ENCODE measurements around the gene ROBO1.
"Not testable (repeated sequence)": the region's sequence is repeated elsewhere in the genome, so short reads cannot be mapped to it uniquely, and the experiment has no call there.

ROBO1 gene

DNA sequence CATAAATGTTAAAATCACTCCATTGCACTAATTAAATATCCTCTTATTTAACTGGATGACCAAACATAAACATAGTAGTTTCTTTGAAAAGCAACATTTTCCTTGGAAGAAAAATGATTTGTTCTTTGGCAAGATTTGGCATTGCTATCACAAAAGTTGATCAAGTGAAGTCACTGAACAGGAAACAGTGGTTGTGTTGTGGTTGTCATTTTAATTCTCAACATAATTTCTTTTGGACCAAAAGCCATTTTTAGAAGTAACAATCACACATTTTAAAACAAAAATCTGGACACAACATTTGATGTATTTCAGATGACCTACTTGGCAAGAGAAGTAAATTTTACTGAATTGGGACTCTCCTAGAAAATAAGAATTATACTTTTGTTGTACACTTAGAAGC lies 872.3 kb downstream of the ROBO1 start:
- no peak for DNase-seq

DNA sequence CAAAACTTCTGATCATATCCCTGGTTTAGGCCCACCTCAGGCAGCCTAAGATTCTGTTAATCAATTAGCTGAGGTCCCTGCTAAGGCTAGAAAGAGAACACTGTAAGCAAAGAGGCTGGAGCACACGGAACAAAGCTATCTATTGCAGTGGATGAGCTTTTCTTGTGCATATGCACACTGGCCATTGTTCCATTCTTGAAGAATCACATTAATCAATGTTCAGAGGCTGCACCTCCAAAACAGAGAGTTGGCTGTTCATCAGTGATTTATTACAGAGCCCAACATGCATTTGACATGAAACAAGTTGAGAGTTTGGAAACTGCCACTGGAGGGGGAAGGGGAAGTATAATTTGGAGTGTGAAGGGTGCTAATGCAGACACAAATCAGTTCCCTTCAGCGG lies 873.0 kb downstream of the ROBO1 start:
- DNase-seq, result no peak

DNA sequence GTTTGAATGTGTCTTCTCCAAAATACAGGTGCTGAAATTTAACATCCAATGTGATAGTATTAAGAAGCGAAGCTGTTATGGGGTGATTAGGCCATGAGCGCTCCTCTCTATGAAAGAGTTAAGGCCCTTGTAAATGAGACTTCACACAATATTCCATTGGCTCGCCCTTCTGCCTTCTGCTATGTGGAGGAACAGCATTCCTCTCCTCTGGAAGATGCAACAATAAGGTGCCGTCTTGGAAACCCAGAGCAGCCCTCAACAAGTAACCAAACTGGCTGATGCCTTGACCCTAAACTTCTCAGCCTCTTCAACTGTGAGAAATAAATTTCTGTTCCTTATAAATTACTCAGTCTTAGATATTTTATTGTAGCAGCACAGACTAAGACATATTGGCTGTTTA lies 874.6 kb downstream of the ROBO1 start:
- DNase-seq, result no peak

DNA sequence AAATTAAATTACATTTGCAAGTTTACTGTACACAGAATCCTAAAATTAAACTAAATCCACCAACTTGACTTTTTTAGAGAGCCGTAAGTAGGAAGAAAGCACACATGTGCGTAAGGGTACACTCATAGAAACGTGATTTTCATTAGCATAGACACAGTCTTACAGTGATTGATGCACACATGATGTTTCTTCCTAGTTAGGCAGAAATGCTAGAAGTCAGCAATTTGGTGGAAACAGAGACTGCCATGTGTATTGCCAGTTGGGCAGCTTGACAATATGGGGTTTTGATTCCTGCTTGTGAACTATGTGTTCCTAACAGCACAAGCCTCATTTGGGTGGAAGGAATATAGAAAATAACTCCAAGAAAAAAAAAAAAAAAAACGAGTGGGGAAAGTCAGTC lies 878.5 kb downstream of the ROBO1 start:
- no peak for DNase-seq

DNA sequence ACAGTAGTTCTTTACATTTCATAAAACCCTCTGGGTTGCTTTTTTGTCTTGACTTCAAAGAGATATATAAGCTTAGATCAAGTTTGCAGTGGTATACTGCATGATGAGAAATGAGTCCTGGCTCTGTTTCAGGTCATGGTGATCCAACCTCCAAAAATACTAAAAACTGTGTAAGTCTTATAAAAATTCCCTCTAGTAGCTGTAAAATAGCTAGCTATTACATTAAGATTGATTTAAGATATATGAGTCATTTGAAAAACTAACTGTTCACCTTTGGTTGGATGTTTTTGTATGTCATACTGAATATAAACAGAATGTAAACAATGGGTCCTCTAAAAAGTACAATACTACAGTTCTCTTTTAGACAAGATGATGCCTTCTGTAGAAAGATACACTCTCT lies 879.2 kb downstream of the ROBO1 start:
- no peak for DNase-seq

DNA sequence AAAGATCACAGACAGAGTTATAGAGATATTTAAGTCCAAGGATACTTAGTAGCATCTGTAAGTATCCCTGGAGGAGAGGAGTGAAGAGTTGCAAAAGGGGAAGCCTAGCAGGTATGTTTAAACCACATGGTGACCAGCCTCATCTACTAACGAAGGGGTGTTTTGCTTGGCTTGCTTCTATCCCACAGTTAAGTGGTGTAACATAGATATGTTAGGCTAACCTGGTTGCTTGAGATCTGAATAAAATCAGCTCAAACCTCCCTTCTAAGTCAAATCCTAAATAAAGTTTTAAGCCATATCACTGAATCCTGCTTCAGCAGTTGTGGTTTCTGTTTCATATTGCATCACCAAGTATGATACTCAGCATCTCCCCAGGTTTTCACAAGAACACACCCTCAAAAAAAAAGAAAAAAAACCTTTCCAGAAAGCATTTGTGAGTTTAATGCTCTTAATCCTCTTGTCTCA lies 880.2 kb downstream of the ROBO1 start:
- no peak for DNase-seq

DNA sequence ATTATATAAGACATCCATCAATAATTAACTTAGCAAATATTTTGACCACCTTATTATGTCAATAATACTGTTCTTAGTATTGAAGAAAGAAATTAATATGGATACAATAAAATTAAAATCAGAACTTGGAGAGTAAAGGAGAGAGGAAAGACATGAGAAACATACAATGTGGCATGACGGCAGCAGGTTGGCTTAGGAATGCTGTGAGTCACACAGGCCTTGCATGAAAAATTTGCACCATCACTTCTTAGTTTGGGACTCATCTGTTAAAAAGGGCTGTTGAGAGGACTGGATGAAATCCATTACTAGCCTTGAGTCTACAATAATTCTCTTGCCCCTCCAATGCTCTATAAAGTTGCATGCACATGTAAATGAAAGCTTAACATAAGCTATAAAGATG lies 880.8 kb downstream of the ROBO1 start:
- DNase-seq, result no peak

DNA sequence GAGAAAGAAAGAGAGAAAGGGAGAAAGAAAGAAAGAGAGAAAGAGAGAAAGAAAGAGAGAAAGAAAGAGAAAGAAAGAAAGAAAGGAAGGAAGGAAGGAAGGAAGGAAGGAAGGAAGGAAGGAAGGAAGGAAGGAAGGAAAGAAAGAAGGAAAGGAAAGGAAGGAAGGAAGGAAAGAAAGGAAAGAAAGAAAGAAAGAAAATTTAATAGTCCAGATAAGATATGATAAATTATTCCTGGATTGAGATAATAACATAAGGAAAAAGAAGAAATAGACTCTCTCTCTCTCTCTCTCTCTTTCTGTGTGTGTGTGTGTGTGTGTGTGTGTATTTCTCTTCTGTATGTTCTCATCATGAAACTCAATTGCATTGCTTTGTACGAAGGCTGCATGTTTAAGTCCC lies 883.2 kb downstream of the ROBO1 start:
- DNase-seq, result not testable (repeated sequence)

DNA sequence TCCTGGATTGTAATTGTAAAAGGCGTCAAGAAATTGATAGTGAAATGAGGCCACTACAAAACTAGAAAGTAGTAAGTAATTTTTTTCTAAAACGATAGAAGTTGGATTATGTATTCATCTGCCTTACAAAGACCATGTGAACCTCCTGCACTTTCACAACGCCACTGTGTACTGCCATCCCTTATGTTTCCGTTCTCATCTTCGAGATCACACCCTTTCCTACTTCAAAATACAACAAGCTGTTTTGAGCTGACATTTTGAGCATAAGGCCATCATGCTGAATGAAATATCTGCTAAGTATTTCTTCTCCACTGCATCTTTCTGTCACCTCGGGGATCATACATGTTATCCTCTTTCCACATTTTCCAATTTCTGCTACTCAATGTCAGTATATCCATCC lies 885.5 kb downstream of the ROBO1 start:
- DNase-seq, result no peak

DNA sequence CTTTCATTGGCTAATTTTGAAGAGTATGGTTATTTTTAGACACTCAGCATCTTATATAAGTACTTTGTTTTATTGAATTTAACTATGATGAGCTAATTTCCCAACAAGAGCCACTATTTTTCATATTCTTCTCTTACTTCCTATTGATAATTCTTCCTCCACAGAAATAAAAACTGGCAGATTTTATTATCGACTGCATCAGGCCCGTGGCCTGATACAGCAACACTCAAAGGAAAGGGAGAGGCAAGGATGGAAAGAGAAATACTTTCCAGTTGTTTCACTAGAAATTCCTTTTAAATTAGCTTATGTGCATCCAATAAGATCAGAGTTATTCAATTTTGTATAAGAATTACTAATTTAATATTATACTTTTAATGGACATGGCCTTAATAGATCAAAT lies 886.3 kb downstream of the ROBO1 start:
- no peak for DNase-seq

DNA sequence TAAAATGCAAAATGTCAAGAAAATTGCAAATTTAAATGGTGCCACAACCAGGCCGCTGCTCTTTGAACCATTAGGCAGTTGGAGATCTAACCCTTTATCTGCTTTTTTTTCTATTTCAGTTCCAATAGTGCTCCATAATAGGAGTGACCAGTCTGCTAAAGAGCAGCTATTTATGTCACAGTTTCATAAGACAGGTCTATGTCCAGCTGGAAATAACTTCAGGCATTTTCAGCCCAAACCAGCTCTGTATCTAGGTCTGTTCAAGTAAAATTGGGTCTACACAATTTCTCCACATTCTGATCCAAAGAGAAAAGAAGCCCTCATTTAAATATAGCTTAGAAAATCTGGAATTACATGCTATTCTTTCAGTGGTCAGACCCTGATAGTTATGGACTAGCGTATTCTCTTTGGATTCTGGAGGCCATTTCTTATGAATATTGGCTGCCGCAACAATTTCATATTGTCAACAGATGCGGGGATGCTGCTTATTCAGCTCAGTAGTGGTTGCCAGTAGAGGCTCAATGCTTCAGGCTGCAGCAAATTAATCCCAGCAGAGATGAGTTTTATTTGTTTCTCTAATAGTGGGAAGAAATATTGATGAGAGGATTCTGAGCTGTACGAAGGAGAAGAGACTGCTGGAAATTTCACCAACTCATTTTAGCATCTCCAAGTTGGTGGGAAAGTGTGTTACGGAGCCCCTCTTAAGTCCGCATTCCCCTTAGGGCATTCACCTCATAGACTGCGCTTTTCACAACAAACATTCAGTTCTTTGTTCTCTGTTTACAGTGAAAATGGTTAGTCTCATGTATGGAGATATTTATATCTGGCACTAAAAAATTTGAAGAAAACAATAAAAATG lies 887.0 kb downstream of the ROBO1 start:
- DNase-seq, result no peak

DNA sequence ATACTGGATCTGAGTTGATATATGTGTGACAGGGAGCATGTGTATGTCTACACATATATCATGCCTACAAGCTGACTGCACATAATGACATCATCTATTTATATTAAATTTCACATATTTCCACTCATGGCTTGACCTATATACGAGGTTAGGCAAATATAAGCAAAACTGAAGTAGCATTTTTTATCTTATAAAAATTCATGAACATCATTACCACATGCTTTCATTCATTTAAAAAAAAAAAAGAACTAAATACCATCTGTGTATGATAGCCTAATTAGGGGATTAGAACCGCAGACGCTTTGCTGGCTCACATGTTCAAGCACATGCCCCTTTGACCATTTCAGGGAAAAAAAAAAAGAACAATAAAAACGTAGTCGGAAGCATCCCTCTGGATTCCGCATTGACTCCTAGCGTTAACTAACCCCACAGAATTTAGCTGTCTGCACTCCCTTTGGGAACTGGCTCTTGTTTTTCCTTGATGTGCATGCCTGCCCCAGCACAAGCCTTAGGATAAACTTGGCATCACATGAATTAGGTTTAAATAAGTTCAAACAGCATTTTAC lies 888.4 kb downstream of the ROBO1 start:
- no peak for DNase-seq

DNA sequence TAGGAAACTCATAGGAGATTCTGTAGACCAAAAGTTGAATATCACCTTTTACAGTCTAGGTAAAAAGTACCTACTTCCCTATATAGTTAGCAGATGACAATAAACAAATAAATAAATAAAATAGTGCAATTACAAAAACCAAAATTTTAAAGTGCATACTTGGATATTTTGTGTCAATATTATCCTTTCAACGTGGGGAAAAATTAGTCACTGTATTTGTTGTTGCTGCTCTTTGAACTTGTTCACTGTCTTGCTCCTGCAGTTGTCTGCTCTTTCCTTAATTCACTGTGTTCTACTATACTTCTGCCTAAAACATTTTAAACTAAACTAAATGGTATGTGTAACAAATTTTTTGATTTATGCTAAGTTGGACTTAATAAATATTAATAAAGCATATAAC lies 889.0 kb downstream of the ROBO1 start:
- DNase-seq, result no peak

DNA sequence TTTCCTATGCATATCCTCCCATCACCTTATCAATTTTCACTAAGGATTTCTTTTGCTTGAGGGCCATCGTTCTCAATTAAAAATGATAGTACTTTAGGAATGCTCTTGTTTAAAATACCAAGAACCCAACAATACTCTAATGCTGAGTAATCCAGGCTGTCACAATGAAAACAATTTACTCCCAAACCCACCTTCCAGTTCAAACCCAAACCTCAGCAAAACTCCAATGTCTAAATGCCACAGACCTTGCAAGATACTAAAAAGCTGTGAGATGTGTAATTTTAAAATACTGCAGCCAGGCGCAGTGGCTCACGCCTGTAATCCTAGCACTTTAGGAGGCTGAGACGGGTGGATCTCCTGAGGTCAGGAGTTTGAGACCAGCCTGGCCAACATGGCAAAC lies 889.8 kb downstream of the ROBO1 start:
- DNase-seq, result no peak

DNA sequence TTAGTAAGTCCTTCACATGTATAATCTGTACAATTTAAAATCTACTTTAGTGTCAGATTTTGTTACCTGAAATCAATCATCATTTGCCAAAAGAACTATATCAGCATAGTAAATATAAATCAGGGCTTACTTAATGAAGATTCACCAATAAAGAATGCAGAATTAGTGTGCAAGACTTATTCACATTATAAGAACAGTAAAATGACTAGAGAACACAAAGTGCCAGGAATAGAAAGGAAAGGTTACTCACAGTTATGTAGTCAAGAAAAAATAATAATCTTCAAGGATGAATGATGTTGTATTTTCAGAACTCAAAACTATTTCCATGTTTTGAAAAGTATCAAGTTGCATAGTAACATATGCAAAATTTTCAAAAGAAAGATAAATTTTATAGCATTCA lies 891.9 kb downstream of the ROBO1 start:
- no peak for DNase-seq

DNA sequence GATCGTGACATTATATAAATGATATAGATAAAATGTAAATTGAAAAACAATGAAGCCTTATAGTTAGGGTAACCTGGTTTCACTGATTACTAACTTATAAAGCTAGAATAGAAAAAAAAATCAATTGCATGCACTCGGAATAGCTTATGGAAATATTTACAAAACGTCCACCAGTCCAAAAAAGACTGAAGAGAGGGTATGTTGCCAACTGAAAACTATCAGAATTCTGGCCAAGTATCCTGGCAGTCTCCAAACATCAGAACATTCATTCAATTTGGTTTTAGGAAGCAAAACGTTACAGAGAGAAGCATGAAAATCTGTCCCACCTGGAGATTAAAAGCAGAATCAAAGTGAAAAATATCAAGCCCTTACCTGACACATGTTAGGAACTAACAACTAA lies 892.4 kb downstream of the ROBO1 start:
- DNase-seq, result no peak

DNA sequence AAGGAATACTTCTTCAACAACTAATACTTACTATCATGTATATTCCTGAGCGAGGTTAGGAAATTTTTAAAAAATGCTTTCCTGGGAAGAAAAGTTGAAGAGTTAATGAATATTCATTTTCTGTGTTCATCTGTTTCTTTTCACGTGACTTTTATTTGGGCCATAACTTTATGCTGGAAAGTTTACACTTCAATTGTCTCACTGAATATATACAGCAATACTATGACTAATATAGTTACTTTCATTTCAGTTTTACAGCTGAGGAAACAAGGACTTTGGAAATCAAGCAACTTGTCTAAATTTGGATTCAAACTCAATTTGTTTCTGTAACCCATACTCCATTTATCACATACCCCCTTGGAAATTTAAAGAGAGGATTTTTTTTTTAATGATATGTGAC lies 894.2 kb downstream of the ROBO1 start:
- DNase-seq, result no peak

DNA sequence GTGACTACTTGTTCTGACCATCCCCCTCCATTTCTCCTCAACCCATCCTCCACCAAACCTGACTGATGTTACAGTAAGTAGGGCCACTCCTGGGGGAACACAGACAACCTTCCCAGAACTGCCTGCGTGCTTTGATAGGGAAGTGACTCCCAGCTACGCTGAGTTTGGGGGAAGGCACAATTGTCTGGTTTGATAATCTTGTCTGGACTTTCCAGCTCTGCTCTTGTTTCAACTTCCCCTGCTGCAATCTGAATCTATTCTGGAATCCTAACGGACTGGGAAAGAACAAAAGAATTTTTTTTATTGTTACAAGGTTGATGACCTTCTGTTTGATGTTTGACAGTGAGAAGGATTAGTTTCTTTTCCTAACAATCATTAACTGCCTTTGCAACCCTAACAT lies 895.6 kb downstream of the ROBO1 start:
- DNase-seq, result no peak

DNA sequence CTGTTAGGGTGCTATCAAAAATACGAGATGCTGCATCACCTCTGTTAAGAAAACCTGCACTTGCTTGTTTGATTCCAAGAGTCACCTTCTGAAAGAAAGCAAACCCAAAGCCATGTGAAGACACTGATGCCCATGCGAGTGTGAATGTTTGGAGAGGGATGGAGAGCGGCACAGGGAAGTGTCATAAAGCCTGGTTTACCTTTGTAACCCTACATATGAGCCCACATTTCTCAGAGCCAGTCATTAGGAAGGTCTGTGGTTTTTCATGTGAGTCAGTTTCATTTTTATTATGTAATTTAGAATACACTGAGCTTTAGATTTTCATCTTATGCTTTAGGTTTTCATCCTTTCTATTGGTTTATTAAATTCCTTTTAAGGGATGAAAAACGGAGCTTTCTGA lies 896.8 kb downstream of the ROBO1 start:
- DNase-seq, result no peak

DNA sequence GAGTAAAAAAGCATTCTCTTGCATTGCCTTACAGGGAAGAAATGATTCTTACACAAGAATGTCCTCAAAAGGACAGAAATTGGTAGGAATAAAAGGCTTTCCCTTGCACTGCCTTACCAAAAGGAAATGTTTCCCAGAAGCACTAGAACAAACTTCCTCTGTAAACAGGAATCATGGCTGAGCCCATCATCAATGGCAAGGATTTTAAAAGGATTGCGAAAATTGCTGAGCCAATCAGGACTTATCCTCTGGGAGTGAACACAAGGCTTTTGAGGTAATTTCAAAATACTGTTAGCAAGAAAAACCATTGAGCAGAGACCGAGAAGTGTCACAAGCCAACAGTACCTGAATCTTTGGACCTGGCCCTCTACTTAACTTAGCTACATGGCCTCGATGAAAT lies 897.3 kb downstream of the ROBO1 start:
- DNase-seq, result no peak

DNA sequence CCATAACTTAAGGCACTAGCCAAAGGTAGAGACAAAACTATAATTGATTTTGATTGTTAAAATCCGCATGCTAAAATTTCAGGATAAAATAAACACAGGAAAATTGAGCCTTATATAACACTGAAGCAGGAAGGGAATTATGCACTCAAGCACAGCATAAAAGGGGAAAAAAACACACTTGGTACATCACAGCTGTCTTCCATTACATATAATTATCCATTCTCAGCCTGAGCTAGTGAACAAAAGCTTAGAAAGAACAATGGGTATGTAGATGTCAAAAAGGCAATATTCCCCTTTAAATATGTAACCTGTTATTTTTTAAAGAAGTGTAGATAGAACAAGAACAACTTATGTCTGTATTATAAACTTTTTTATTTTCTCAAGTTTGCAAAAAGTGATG lies 899.2 kb downstream of the ROBO1 start:
- no peak for DNase-seq

DNA sequence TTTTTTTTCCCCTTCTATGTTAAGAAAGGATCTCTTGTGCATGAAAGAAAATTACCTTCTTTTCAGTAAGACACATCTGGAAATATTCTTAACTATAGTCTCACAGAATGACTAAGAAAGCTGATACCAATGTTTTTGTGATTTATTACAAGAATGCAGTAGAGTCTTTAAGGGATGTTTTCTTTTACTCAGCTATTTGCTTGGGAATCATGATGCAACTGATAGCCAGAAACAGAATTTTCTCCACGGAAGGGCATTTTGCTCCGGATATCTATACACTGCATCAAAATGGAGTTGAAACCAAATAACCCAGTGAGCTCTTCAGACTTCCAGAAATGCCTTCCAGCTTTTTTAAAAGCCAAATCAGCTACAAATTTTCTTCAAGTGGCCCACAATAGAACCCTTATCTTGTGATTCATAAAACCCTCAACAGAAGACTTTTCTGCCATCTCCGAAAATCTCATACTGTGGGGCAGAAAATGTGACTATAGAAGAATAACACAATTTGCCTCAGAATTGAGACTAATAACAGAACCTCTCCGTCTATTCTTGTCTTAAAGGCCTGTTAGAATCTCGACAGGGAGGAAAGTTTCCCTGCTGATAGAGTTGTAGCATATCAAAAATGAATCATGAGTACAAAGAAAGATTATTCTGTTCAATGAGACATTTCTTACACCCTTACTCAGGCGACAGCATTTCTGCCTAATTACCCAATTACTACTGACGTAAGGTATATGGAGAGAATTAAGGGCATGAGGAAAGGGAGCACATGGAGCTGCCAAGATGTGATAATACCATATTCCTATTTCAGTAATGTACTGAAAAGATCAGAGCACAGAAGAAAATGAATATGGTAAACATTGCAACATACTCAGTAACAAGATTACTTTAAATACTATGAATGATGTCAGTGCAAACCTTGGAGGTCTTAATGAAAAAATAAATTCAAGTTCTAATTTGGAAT lies 900.1 kb downstream of the ROBO1 start:
- no peak for DNase-seq

DNA sequence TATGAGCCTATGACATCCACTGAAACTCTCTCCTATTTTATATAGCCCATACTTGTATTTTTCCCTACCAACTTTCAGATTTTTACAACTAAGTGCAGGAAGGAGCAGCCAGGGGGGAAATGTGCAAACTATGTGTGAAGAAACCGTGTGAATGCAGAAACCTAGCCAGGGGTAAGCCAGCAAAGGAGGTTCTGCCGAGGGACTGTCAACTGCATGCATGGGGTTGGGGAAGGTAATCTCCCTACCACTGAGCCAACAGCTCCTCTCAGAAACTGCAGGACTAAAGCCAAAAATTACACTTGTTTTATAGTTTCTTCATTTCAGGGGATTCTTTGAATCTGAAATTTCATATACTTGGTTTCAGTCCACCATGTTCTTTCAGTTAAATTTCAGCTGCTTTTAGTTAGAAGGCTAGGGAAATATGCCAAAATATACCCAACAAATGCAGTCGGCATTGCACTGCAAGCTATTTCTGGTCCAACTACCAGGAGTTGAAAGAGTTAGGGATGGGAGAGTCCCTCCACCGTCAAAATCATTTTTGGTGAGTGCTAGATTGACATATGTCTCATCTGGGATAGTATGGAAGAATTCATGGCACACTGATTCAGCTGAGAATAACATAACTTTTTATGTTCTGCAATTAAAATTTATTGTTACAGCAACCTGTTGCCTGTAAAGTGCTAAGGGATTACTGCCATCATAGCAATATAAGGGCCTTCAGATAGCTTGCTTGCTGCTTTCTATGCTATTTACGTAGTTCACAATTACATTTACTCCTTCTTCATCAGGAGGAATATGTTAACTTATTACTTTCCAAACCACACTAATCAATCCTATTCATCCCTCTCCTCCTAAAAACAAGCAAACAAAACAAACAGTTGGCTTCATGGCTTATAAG lies 904.2 kb downstream of the ROBO1 start:
- DNase-seq, result no peak

All from RPMI8226 (cell line).